HG03521 (cell line): ENCODE results near the gene BCAR3.
"Not testable (repeated sequence)": the region's sequence is repeated elsewhere in the genome, so short reads cannot be mapped to it uniquely, and the experiment has no call there.

Experiments
- ATAC-seq: cut with Tn5 transposase; IDR thresholded peaks from one replicate; pipeline ENCODE4 v1.9.1; 2021; ENCODE audit warnings: mild to moderate bottlenecking, moderate library complexity; ENCODE audit not compliant: unreplicated experiment

BCAR3 gene

DNA sequence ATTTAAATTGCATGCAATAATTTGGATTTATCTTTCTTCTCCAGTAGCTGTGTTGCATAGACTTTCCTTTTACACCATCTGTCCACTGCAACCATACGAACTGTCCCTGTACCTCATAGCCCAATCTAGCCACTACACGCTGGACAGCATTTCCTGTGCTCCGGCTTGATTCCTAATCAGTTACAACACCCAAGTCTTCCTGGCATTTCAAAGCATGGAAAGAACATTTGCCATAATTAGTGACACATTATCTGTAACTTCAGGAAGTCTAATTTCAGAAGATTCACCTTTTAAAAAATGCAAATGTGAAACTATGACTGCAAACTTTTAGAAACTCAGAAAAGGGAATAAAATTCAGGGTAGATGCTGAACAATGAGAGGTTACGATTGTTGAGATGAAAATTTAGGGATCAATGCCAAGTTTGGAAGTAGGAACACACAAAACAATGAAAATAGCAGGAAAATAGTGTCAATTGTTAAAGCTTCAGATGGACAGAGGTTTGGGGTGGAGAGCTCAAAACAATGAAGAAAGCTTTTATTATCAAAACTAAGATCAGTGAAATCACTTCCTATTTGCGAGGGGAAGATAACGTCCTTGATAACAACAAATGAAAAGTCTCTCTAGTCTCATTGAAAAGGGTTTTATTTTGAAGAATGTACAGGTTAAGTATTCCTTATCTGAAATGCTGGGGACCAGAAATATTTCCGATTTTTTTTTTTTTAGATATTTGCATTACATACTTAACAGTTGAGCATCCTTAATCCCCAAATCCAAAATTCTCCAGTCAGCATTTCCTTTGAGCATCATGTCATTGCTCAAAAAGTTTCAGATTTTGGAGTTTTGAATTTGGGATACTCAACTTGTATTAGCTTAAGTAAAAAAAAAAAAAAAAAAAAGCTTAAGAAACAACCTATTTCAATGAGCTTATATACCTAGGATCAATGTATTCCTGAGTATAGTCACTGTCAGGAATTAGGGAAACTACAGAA is 126.5 kb downstream of the BCAR3 start:
- ATAC-seq: no peak

DNA sequence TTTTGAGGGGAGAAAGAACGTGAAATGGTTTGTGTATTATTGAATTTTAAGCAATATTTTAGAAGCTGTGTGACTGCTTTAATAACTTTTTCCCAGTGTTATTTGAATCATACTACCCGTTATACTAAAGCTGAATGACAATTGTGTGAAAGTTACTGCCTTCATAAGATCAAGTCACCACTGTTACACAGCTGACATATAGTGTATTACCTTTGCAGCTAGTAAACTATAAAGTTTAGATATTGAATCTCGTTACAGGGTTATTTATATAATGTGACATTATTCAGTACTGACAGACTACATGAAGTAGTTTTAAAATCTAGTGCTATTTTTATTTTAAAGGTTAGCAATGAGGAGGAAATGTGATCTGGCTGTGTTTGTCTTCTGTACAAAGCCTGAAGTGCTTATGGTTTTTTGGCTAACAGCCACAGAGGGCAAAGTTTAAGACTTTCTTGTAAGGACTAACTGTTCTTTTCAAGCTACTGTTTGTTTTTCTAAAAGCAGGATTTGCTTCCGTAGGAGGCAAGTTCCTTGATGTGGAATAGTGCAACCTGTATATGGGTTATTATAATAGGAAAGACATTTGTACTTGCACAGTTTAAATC is 127.6 kb downstream of the BCAR3 start:
- not testable (repeated sequence) for ATAC-seq

DNA sequence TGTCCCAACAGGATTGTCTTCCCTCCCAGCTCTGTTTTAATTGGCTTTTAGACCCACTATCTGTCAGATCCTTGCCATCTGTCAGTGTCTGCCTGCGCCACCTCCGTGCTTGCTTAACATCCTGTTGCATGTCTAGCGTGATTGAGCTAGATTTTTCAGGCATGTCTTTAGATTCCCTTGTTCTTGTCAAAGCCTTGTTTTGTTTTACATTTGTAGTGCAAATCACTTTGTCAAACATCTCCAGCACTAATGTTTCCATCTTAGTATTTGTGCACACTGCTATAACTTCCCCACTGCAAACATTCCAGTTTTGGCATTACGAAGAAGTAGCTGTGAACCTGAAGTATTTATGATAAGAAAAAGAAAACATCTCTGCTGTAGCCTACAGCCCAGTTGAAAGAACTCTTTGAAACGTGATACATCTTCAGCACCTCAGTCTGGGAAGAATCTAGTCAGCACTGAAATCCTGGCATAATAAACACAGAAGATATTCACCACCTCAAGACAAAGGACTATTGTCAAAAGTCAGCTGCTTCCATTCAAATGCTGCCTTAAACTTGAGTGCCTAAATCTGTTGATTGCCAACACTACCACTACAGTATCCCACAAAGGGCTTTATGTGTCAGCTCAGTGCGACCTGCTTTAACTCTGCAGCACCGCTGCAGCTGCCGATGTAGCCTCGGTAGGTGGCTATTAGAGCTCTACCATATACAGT is 128.7 kb downstream of the BCAR3 start:
- no peak for ATAC-seq

DNA sequence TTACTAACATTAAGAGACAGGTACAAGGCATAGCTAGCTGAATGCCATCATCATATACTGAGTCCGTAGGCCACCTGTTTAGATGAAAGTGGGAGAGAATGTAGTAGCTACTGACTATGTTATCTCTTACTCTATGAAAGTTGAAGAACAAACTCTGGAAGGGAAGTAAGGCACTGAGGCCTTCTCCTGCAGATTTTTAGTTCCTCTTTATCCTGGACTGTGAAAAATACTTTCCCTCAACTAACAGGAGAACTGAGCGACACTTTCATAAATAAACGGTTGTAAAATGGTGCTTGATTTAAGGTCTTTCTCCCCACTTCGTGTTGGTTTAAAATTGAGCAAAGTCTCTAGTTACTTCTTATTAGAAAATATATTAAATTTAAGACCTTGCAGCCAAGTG is 131.8 kb downstream of the BCAR3 start:
- no peak for ATAC-seq

DNA sequence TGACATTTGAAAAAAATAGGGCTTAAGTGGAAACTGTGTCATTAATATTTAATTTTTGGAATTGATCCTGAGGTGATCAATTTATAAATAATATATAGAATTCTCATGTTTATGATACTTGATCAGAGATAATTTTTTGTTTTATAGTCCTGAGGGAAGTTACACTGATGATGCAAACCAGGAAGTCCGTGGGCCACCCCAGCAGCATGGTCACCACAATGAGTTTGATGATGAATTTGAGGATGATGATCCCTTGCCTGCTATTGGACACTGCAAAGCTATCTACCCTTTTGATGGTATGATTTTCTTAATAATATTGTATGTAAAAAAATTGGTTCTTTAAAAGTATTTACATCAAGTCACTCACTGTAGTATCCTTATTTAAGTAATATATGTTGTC is 132.5 kb downstream of the BCAR3 start:
- ATAC-seq: no peak

DNA sequence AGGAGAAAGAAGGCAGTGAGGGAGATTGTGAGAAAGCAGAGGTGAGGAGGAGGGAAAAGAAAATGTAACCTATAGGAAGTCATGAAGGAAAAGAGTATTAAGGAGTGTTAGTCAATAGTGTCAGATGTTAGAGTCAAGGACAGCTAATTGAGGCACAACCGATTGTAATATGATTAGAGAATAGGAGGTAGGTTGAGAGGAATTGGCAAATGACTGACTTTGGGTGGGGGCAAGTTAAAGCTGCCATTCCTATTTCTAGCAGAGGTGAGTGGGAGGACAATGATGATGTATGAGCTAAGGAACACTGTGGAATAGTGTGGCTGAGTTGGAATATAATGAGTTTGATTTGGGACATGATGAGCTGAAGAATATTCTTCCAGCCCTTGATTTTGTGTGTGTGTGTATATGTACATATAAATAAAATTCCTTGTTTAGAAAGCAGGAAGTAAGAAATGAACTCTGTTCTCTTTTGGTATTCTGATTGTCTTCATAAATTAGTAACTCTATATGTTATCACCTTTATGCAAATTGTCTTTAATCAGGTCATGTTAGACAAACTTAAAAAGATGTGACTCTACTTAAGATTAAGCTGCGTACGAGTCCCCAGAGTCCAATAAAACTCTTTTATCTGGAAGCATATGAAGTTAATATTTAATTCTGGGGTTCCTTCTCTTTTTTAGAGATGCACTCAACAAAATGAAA is 135.3 kb downstream of the BCAR3 start:
- ATAC-seq: no peak

DNA sequence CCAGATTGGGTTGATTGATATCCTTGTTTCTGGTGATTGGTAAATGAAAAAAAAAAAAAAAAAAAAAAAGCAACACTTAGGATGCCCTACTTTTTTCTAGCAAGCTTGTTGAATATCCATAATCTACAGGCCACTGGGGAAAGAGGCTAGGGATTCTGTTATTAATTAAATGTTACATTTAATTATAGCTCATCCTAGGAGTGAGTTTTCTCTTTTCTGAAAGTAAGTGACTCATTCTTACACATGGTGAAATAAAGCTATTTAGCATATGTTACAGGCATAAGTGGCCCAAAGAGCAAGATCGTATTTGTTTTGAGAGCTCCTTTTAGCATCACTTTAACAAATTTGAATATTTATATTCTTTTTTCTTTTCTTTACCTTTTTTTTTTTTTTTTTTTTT is 139.2 kb downstream of the BCAR3 start:
- no peak for ATAC-seq

DNA sequence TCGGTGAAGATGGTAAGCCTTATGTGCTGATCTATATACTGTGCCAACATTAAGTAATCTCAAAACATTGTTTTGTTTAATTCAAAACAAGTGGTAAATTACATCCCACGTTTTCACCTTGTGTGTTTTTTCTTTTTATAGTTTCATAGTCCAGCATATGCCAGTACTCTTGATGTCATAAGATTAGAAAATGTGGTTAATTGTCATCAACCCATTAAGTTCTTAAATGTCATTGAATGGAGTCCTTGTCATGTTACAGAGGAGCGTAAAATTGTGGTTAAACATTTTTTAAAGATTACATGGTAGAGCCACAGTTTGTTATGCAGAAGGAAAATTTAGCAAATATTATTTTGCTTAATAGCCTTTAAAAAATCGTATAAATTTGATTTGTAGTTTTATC is 140.6 kb downstream of the BCAR3 start:
- ATAC-seq: no peak

DNA sequence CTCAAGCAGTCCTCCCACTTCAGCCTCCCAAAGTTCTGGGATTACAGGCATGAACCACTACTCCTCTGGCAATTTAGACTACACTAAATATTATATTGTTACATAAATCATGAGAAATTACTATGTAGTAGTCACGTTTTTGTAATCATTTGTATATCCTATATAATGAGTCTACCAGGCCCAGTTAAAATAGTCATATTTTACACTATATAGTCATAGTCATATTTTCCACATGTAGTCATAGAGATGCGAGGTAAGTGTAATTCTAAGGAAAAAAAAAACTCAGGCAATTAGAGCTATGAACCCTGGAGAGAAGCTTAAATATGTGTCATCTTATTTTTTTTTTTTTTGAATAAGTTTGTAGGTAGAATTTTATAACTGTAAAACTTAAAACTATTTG is 143.7 kb downstream of the BCAR3 start:
- ATAC-seq: no peak

DNA sequence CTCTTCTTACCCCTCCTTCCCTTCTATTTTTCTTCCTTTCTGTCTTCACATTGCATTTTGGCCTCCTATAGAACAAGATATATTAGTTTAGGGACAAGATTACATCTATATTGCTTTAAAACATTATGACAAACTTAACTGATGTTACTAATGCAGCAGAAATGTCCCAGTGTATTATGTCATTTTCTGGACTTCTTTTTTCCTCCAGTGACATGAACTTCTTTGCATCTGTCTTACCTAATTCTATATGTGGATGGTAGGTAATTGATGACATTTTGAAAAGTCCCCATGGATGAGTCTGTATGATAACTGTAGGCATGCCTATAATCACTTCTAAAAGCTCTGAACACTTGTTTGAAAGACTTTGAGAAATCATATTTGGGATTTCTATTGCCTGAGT is 144.2 kb downstream of the BCAR3 start:
- ATAC-seq: no peak

DNA sequence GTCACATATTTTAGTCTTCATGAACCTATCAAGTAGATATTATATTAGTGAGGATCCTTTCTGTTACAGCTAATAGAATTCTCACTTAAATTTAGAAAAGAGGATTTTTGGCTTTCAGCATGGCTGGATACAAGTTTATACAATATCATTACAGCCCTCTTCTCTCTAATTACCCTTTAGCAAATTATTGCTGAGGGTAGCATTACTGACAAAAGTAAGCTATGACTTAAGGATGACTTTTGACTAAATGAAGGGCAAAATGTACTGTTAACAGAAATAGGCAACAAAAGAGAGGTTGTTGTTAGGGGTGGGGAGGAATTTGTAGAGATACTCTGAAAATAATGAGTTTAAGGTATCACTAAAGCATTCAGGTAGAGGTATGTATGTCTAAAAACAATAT is 148.0 kb downstream of the BCAR3 start:
- no peak for ATAC-seq

DNA sequence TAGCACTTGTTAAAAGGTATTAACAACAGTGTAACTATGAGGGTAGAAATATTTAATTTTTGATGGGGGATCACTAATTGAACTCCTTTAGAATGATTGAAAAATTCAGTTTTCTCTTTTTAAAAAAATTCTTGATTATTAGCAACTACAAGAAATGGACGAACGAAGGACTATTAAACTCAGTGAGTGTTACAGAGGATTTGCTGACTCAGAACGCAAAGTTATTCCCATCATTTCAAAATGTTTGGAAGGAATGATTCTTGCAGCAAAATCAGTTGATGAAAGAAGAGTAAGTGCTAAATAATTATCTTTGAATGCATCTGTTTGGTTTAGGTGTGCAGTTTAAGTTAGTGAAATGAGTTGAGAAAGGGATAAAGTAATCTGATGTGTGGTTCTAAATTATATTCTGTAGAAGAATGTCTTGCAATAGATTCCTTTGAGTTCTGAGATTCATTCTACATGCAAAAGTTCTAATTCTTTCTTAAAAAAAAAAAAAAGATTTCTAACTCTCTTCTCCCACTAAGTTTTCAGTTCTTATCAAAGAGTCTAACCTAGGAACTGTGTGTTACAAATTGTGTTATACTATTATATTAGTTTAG is 148.8 kb downstream of the BCAR3 start:
- no peak for ATAC-seq

DNA sequence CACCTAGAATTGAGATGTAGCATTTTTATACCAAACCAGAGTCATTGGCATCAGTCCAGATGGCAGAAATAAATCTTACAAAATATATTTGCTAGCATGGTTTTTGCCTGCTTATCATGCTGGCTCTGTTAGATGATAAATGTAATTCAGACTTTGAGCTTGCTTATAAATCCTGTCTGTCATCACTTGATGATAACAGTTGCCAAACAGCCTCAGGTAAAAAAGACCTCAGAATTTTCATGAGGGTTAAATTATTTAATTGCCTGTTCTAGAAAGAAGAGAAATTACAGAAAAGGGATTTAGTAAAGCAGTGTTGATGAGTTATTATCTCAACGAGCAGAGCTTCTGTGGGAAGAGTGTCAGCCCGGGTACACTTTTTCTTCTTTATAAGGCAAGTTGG is 150.4 kb downstream of the BCAR3 start:
- no peak for ATAC-seq

DNA sequence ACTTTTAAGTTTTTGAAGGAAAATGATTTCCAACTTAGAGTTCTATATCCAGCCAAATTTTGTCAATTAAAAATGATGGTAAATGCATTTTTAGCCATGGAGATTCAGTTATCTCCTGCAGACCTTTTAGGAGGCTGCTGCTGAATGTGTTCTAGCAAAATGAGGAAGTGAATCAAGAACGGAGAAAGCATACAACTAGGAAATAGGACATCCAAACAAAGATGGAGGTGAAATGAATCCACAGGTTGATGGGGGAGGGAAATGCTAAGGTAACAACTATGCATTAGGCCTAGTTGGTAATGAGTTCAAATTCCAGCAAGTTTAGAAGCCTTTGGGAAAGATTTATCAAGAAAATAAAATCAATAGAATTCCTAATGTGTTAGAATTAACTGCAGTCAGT is 153.2 kb downstream of the BCAR3 start:
- ATAC-seq: no peak

DNA sequence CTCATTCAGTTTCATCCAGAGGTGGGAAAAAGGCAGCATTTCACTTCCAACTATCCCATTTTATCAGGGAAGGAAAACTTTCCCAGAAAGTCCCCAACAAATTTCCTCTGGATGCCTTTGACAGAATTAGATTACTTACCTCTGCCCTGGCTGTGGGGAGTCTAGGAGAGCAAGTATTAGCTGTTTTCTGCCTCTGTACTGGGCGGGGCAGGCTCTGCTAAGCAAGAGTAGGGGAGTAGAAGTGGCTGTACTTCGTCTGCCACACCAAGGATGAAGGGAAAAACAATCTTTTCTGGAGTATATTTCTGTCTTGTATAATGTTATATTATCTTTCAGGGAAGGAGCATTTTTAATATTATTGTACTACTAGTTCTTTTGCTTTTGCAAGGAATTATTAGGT is 155.2 kb downstream of the BCAR3 start:
- ATAC-seq: no peak

DNA sequence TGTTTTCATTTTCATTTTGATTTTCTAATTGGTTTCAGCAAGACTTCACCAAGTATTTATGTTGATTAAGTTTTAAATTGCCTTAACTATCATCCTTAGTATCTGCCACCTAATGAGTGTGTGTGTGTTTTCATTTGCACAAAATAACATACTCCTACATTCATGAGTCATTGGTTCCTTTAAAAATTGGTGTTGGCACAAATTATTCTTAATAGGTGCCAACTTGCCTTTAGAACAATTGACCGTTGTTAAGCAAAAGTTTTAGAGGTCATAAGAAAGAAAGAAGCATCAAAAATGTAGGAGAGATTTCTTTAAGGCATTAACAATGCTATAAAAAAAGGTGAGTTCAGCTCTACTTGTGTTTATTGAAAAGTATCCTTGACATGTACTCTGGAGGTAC is 156.2 kb downstream of the BCAR3 start:
- ATAC-seq: no peak

DNA sequence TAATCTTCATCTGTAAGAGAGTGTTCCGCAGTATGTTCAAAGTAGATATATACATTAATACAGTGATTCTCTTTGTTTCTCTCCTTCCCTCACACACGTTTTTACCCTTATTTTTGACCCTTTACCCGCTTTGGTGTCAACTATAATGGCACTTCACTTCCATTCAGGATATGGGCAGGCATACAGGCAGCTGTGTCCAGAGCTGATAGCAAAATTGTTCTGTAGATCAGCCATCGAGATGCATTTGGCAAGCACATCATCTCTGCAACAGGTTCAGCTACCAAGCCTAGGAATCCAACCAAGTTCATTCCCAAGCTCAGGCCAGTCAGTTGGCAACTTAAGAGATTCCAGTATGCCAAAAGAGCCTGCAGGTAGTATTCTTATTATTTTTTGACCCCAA is 158.9 kb downstream of the BCAR3 start:
- no peak for ATAC-seq

DNA sequence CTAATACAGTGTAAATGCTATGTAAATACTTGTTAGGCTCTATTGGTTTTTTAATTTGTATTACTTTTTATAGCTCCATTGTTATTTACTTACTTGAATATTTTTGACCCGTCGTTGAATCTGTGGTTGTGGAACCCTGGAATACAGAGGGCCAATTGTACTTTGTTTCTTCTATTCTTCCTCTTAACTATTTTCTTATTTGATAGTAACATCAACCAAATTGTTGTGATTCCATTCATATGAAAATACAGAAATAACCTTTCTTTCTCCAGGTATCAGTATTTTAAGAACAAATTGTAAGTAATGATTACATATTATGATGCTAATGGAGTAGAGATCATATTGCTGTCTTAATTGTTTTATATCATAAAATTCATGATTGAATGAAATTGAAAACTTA is 160.0 kb downstream of the BCAR3 start:
- no peak for ATAC-seq

DNA sequence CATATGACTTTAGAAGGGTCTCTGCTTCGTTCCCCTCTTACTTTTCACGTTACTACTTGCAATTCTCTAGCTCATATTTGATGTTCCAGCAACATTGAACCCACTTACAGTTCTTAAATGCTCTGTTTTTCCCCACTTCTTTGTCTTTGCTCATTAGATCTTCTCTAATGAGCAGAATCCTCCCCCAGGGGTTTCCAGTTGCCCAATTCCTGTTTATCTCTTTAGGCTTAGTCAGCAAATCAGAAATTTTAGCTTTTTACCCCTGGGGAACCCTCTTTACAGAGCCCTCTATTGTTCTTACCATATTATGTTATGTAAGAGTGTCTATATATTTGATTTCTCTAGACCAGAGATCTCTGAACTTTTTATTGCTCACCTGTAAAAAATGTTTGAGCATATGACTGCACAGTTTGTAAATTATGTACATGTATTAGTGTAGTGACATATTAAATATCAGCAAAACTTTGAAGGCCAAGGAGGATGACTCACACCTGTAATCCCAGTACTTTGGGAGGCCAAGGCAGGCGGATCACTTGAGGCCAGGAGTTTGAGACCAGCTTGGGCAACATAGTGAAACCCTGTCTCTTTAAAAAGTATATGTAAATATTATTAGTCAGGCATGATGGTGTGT is 162.3 kb downstream of the BCAR3 start:
- ATAC-seq: no peak

DNA sequence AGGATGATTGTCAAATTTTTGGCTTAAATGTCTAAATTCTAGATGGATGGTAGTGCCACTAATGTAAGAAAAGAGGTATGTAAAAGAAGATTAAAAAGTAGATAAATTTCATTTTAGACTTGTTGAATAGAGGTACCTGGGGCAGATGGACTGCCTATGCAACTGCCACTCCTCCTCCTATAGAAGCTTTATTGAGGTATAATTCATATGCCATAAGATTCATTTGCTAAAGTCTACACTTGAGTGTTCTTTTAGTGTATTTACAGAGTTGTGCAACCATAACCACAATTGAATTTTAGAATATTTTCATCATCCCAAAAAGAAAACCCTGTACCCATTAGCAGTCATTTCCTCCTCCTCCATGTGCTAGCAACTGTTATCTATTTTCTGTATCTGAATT is 163.1 kb downstream of the BCAR3 start:
- ATAC-seq: no peak
